Chondrocyte (in vitro differentiated cells): ENCODE results near the gene CKAP2. TPM values are rescaled to one million over a fixed set of nuclear protein-coding genes. Genes with fewer than 3 reads are reported as not detected.
"Not testable (repeated sequence)": the region's sequence is repeated elsewhere in the genome, so short reads cannot be mapped to it uniquely, and the experiment has no call there.

Source experiments
- DNase-seq: peaks from one replicate; pipeline ENCODE4 v3.0.0; 2021; ENCODE audit warnings: mixed read lengths, low spot score
- H3K27ac Mint-ChIP-seq: one replicate; pipeline ENCODE4 v1.8.0; 2021; ENCODE audit warnings: mild to moderate bottlenecking, moderate library complexity, mixed read lengths; ENCODE audit not compliant: unreplicated experiment
- H3K27me3 Mint-ChIP-seq: 2 replicates; pipeline ENCODE4 v1.8.0; 2021; ENCODE audit warnings: low read depth, mixed read lengths
- H3K36me3 Mint-ChIP-seq: 2 replicates; pipeline ENCODE4 v1.8.0; 2021; ENCODE audit warnings: low read depth, mixed read lengths
- H3K4me1 Mint-ChIP-seq: 2 replicates; pipeline ENCODE4 v1.8.0; 2021; ENCODE audit warnings: low read depth, mild to moderate bottlenecking, mixed read lengths
- H3K4me3 Mint-ChIP-seq: one replicate; pipeline ENCODE4 v1.8.0; 2021; ENCODE audit warnings: mild to moderate bottlenecking, moderate library complexity, mixed read lengths; ENCODE audit not compliant: unreplicated experiment
- H3K9me3 Mint-ChIP-seq: 2 replicates; pipeline ENCODE4 v1.8.0; 2021; ENCODE audit warnings: low read depth, mixed read lengths
- CTCF ChIP-seq: fragments of 200-600 bp; sonication (generic); IDR thresholded peaks from 2 replicates; pipeline ENCODE4 v1.5.0; 2021; ENCODE audit warnings: antibody characterized with exemption, mild to moderate bottlenecking, moderate library complexity
- total RNA-seq: library from RNA; stranded (reverse); gene quantifications from 3 replicates; pipeline ENCODE4 v1.2.1, GENCODE V29; 2021

The CKAP2 gene
- total RNA-seq, 1 donor from 2014 or later: 27.9 TPM

- Mint-ChIP-seq H3K27ac (no peak overlapping the region), H3K4me3 (no peak overlapping the region), H3K27me3 (no peaks in the 10 kb centered on the region), H3K36me3 (peaks cover 16% of the 10 kb centered on the region), H3K9me3 (no peaks in the 10 kb centered on the region), H3K4me1 (peaks cover 30% of the 10 kb centered on the region)
- DNase-seq: no peak
- no peak for TF ChIP-seq CTCF
Observed at GRCh38 chr13:52461265-52461664, 6.0 kb downstream of the CKAP2 start.

GRCh38 chr13:52463526-52463925 is 8.2 kb downstream of the CKAP2 start:
- Mint-ChIP-seq H3K36me3 (peaks cover 23% of the 10 kb centered on the region), H3K4me3 (no peak overlapping the region), H3K27ac (no peak overlapping the region)

GRCh38 chr13:52468487-52468886 is 13.2 kb downstream of the CKAP2 start:
- peaks cover 24% of the 10 kb centered on the region for H3K36me3 Mint-ChIP-seq
- H3K27ac Mint-ChIP-seq, H3K4me1 Mint-ChIP-seq, DNase-seq, H3K27me3 Mint-ChIP-seq, H3K4me3 Mint-ChIP-seq, H3K9me3 Mint-ChIP-seq: not testable (repeated sequence)

More at GRCh38 chr13:52463526-52463925, 8.2 kb downstream of the CKAP2 start:
- no peak for TF ChIP-seq CTCF
- no peaks in the 10 kb centered on the region for H3K27me3 Mint-ChIP-seq
- no peak for DNase-seq
- no peaks in the 10 kb centered on the region for H3K9me3 Mint-ChIP-seq
- peaks cover 17% of the 10 kb centered on the region for H3K4me1 Mint-ChIP-seq

- H3K27me3 Mint-ChIP-seq: not testable (repeated sequence)
Observed at GRCh38 chr13:52480677-52481428, 25.6 kb downstream of the CKAP2 start.

GRCh38 chr13:52487078-52487477 is 31.8 kb downstream of the CKAP2 start:
- H3K27me3 Mint-ChIP-seq, H3K4me3 Mint-ChIP-seq, H3K4me1 Mint-ChIP-seq, DNase-seq, H3K27ac Mint-ChIP-seq, H3K36me3 Mint-ChIP-seq, H3K9me3 Mint-ChIP-seq: not testable (repeated sequence)

More at GRCh38 chr13:52480677-52481428, 25.6 kb downstream of the CKAP2 start:
- not testable (repeated sequence) for H3K4me1 Mint-ChIP-seq, H3K36me3 Mint-ChIP-seq, H3K27ac Mint-ChIP-seq, H3K4me3 Mint-ChIP-seq, DNase-seq, H3K9me3 Mint-ChIP-seq

- not testable (repeated sequence) for H3K4me1 Mint-ChIP-seq, DNase-seq, H3K27ac Mint-ChIP-seq, H3K36me3 Mint-ChIP-seq, H3K4me3 Mint-ChIP-seq, H3K9me3 Mint-ChIP-seq, H3K27me3 Mint-ChIP-seq
Observed at GRCh38 chr13:52488763-52489162, 33.5 kb downstream of the CKAP2 start.

- not testable (repeated sequence) for H3K36me3 Mint-ChIP-seq, H3K4me3 Mint-ChIP-seq, H3K27me3 Mint-ChIP-seq, DNase-seq, H3K27ac Mint-ChIP-seq, H3K9me3 Mint-ChIP-seq, H3K4me1 Mint-ChIP-seq
Observed at GRCh38 chr13:52491015-52491414, 35.7 kb downstream of the CKAP2 start.

- DNase-seq, H3K4me1 Mint-ChIP-seq, H3K4me3 Mint-ChIP-seq, H3K27me3 Mint-ChIP-seq, H3K36me3 Mint-ChIP-seq, H3K9me3 Mint-ChIP-seq, H3K27ac Mint-ChIP-seq: not testable (repeated sequence)
Observed at GRCh38 chr13:52494241-52494640, 39.0 kb downstream of the CKAP2 start.

GRCh38 chr13:52497979-52498378 is 42.7 kb downstream of the CKAP2 start:
- not testable (repeated sequence) for H3K27me3 Mint-ChIP-seq, H3K4me1 Mint-ChIP-seq, H3K27ac Mint-ChIP-seq, H3K36me3 Mint-ChIP-seq, DNase-seq, H3K4me3 Mint-ChIP-seq
- H3K9me3 Mint-ChIP-seq: peaks cover 13% of the 10 kb centered on the region

- not testable (repeated sequence) for H3K27me3 Mint-ChIP-seq, H3K4me1 Mint-ChIP-seq, H3K27ac Mint-ChIP-seq, H3K36me3 Mint-ChIP-seq, DNase-seq, H3K4me3 Mint-ChIP-seq
- peaks cover 18% of the 10 kb centered on the region for H3K9me3 Mint-ChIP-seq
Observed at GRCh38 chr13:52502277-52502676, 47.0 kb downstream of the CKAP2 start.

- not testable (repeated sequence) for H3K27ac Mint-ChIP-seq, H3K27me3 Mint-ChIP-seq, DNase-seq, H3K36me3 Mint-ChIP-seq, H3K4me1 Mint-ChIP-seq, H3K4me3 Mint-ChIP-seq
- H3K9me3 Mint-ChIP-seq: peaks cover 18% of the 10 kb centered on the region
Observed at GRCh38 chr13:52505843-52506242, 50.6 kb downstream of the CKAP2 start.
